22Rv1 (cell line): ENCODE measurements around the gene CX3CL1.
"Not testable (repeated sequence)": the region's sequence is repeated elsewhere in the genome, so short reads cannot be mapped to it uniquely, and the experiment has no call there.

ENCODE experiments used
- H3K27ac ChIP-seq: fragments of 450-650 bp; 2 replicates; pipeline ENCODE4 v1.5.1; 2017
- ZFX ChIP-seq: fragments of 450-650 bp; IDR thresholded peaks from 2 replicates; pipeline ENCODE4 v1.6.1; 2017; ENCODE audit warnings: antibody characterized with exemption, borderline replicate concordance
- TF ChIP-seq, protein P1 (sequence below): fragments of 450-650 bp; IDR thresholded peaks from 2 replicates; pipeline ENCODE4 v1.5.1; 2017; ENCODE audit warnings: mild to moderate bottlenecking

Gene CX3CL1

DNA sequence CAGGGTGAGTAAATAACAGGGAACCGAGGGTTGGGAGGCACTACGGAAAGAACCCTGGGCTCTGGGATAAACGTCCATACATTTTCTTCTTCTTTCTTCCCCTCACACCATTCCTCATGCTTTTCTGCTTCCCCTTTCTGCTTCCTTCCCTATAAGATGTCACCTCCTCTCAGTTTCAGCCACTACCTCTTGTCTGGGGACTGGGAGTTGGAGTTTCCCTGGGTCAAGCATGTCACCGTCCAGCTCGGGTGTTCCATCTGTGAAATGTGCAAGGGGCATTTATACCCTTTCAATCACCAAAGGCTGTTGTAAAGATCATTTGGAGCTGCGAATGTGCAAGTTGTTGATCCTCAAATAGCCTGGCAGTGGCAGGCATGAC is 31.2 kb upstream of the CX3CL1 start:
- TF ChIP-seq ZFX: no peak
- TF ChIP-seq, protein P1, sequence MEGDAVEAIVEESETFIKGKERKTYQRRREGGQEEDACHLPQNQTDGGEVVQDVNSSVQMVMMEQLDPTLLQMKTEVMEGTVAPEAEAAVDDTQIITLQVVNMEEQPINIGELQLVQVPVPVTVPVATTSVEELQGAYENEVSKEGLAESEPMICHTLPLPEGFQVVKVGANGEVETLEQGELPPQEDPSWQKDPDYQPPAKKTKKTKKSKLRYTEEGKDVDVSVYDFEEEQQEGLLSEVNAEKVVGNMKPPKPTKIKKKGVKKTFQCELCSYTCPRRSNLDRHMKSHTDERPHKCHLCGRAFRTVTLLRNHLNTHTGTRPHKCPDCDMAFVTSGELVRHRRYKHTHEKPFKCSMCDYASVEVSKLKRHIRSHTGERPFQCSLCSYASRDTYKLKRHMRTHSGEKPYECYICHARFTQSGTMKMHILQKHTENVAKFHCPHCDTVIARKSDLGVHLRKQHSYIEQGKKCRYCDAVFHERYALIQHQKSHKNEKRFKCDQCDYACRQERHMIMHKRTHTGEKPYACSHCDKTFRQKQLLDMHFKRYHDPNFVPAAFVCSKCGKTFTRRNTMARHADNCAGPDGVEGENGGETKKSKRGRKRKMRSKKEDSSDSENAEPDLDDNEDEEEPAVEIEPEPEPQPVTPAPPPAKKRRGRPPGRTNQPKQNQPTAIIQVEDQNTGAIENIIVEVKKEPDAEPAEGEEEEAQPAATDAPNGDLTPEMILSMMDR: no peak
- H3K27ac ChIP-seq: peak overlapping the region; percentile 80

DNA sequence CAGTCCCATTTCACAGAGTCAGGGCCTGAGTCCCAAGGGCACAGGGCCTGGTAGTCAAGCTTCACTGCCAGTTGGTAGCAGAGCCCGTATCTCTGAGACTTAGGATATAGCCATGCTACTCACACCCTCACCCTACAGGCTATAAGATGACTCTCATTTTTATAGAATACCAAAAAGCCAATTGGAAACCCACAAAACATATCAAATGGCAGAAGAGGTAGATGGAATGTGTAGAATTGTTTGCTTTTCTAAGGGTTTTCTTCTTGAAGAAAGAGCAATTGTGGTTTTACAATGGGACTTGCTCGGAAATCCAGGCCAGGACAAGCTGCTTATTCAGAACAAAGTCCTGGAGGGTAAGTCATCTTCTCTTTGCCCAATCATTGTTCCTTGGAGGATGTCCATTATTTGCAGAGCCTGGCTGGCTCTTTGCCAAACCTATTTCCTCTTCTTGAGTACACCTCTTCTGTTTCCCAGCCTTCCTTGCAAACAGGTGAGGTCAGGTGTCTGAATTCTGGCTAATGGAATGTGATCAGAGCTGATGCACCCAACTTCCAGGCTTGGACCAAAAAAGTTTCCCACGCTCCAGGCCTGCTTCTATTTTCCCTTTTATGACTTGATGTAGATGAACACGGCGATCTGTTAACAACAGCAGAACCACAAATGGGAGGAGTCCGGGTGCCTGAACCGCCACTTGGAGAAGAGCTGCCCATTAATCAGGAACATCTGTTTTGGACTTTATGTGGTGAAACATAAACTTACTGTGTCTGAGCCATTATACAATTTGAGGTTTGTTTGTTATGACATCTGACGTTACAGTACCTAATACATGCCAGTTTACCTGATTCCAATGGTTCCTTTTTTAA is 30.6 kb upstream of the CX3CL1 start:
- H3K27ac ChIP-seq: peak overlapping the region; percentile 80
- TF ChIP-seq, protein P1: no peak
- no peak for TF ChIP-seq ZFX

DNA sequence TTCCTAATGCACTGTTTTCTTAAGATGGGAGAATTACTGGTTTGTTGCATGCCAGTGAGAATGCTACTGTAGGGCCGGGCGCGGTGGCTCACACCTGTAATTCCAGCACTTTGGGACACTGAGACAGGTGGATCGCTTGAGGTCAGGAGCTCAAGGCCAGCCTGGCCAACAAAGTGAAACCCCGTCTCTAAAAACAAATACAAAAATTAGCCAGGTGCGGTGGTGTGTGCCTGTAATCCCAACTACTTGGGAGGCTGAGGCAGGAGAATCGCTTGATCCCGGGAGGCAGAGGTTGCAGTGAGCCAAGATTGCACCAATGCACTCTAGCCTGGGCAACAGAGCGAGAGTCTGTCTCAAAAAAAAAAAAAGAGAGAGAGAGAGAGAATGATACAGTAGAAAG is 29.7 kb upstream of the CX3CL1 start:
- H3K27ac ChIP-seq: peak overlapping the region; percentile 80

DNA sequence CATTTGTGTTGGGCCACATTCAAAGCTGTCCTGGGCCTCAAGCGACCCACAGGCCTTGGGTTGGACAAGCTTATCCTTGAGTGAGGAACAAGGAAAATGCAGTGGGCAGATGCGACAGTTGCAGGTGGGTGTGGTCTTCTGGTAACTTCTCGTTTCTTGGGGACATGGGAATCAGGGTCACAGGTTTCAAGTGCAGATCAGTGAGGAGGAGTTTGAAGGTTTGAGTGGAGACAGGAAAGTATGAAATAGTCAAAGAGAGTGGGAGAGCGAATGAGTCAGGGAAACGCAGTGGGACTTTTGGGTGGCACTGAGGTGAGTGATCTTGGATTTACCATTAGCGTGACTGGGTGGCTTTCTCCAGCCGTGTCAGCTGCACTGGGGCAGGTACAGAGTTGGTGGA is 29.1 kb upstream of the CX3CL1 start:
- TF ChIP-seq ZFX: no peak
- TF ChIP-seq, protein P1: no peak
- H3K27ac ChIP-seq: no peak overlapping the region

DNA sequence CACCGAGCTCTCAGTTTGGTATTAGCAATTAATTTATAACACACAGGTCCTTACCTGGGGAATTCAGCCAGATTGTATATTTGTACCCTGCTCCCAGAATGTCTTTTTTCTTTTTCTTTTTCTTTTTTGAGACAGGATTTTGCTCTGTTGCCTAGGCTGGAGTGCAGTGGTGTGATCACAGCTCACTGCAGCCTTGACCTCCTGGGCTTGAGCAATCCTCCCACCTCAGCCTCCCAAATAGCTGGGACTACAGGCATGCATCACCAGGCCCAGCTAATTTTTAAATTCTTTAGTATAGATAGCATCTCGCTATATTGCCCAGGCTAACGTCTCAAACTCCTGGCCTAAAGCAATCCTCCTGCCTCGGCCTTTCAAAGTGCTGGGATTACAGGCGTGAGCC is 28.2 kb upstream of the CX3CL1 start:
- H3K27ac ChIP-seq: not testable (repeated sequence)

DNA sequence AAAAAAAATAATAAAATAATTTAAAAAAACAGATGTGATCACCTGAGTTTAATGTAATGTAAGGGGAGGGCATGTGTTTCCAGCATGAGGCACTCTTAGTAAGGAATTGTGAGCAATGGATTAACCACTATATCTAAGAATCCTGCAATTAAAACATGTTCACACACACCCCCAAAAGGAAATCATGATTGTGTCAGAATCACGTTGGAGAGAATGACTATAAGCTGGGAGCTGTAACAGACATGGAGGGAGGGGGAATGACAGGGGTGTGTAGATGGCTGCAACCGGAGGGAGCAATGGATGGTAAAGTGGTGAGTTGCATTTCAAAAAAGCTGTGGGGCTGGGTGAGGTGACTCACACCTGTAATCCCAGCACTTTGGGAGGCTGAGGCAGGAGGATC is 27.3 kb upstream of the CX3CL1 start:
- TF ChIP-seq, protein P1: no peak
- no peak for TF ChIP-seq ZFX
- no peak overlapping the region for H3K27ac ChIP-seq

DNA sequence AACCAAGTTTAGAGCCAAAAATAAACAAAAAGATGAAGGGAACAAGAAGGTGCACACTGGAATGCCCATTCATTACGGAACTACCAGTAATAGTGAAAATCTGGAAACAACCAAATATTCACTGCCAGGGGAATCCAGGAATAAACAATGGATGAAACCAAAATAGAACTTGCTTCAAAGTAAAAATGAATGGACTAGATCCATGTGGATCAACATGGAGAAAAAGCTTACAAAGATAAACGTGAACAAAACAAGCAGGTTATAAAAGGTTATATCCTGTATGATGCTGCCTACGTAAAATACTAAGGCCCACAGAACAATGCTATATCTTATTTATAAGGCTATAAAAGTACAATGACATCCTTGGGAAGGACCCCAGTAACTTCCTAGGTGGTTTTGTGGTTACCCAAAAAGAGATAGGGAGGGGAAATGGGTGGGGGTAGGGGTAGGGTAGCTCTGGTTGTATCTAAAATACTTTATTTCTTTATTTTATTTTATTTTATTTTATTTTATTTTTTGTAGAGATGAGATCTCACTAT is 26.6 kb upstream of the CX3CL1 start:
- no peak overlapping the region for H3K27ac ChIP-seq
- TF ChIP-seq ZFX: no peak
- TF ChIP-seq, protein P1: no peak

DNA sequence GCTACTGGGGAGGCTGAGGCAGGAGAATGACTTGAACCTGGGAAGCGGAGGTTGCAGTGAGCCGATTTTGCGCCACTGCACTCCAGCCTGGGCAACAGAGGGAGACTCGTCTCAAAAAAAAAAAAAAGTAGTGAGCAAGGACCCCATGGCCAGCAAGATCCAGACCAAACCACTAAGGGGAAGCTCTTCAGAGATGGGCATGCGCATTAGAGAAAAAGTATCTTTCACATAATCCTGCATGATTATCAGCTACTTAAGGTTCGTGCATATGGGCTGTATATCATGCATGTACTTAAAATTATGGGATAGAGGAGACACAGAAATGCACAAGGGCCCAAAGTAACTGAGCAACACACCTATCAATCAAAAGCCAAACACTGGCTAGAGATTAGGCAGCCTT is 24.4 kb upstream of the CX3CL1 start:
- no peak overlapping the region for H3K27ac ChIP-seq
- no peak for TF ChIP-seq ZFX

DNA sequence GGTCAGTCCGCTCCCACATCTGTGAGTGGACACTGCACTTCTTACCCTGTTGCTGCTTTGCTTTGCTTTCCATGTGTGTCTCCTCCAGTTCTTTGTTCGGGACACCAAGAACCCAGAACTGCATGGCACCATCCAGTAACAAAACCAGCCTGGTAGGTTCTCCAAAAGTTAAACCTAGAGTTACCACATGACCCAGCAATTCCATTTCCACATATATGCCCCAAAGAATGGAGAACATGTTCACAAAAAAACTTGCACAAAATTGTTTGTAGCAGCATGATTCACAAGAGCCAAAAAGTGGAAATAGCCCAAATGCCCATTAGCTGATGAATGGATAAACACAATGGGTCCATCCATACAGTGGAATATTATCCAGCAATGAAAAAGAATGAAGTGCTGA is 24.0 kb upstream of the CX3CL1 start:
- no peak overlapping the region for H3K27ac ChIP-seq
- no peak for TF ChIP-seq ZFX
- TF ChIP-seq, protein P1: no peak
